NCI-H460 (cell line): ENCODE results near the gene SERPINI1. TPM values are rescaled to one million over a fixed set of nuclear protein-coding genes. Genes with fewer than 3 reads are reported as not detected.
"Not testable (repeated sequence)": the region's sequence is repeated elsewhere in the genome, so short reads cannot be mapped to it uniquely, and the experiment has no call there.

Source experiments
- DNase-seq: peaks from one replicate; pipeline ENCODE4 v3.0.0-alpha.2; 2016; ENCODE audit warnings: low read depth; ENCODE audit errors: extremely low read depth
- total RNA-seq: library from RNA; depleted of rRNA; stranded (reverse); fragments of >200 nt; shearing (Covaris generic); gene quantifications from 2 replicates; pipeline ENCODE4 v1.2.3, GENCODE V29; 2014

SERPINI1 gene
- total RNA-seq, 1 experiment from 2014 or later = 1.5 TPM

- DNase-seq = no peak
These were observed 50.3 kb downstream of the SERPINI1 start for GRCh38 chr3:167785790-167786189.

DNA sequence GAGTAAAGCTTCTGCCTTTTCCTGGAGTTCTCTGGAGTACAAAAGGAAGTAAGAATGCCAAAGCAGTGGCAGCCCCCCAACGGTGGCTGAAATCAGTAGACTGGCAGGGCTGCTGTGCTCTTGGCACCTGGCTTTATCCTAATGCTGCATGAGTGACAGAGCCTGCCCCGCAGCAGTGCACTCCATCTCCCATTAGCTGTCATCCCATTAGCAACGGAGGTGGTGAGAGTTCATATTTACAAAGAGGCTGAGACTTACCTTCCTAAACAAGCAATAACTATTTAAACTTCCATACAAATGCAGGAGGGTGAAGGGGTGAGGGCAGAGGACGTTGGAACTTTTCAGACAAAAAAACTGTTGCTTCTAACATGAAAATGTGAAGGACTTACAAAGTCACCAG is 51.9 kb downstream of the SERPINI1 start:
- DNase-seq = no peak

DNA sequence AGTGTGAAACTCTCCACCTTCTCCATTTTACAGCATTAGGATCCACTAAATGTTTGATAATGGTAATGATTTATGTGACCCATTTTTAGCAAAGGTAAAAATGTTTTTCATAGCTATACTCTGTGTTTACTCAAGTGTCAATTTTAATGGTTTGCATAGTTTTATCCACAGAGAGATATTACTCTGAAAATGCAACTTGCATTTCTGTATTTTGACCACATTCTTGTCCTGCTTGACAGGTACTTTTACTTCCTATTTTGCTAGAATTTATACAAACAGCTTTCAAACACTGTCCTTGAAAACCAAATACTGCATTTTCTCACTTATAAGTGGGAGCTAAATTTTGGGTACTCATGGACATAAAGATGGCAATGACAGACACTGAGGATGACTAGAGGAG is 62.9 kb downstream of the SERPINI1 start:
- DNase-seq = no peak

- no peak for DNase-seq
These were observed 73.4 kb downstream of the SERPINI1 start for GRCh38 chr3:167808910-167809309.

- DNase-seq = no peak
These were observed 74.7 kb downstream of the SERPINI1 start for GRCh38 chr3:167810236-167810635.

DNA sequence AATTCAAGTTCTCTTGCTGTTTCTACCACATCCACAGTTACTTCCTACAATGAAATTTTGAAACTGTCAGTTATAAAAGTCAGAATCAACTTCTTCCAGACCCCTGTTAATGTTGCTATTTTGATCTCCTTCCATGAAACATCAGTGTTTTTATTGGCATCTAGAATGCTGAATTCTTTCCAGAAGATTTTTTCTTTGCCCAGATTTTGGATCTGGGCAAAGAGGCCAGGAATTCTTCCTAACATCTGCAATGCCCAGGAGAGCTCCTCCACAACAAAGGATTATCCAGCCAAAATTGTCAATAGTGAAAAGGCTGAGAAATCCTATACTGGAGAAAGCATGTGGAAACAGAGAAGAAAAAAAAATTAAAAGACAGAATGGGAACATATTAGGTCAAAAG is 75.5 kb downstream of the SERPINI1 start:
- DNase-seq = no peak

DNA sequence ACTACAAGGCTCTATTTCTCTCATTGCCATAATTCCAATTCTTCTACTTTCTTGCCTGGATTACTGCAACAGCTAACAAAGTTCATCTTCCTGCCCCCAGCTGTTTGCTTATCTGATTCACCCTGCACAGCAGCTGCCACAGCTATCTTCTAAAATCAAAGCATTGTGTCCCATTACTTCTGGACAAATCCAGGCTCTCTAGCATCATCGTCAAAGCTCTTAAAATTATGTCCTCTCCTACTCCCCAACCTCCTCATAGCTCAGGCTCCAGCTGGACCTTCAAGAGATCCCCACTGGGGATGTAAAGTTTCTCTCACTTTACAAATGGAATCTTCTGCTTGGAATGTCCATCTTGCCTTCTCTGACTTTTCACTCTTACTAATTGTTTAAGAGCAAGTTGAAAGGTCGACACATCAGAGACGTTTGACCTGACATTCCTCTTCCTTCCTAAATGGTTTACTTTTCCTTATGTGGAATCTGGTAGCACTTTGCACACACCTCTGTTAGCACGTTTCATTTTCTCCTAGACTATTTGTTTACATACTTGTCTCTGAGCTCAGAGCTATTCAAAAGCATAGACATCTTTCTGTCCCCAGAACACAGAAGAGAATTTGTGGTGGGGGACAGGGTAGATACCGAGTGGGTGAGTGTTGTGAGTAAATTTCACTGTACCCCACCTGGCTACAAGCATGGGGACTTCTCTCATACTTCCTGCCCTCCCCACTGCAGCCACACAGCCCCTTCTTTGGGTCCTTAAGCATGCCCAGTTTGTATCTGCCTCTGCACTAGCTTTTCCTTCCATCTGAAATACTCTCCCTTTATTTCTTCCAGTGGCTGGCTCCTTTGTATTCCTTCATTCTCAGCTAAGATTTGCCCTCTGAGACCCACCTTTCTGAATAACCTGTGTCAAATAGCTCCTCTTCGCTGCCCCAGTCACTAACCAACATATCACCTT is 77.9 kb downstream of the SERPINI1 start:
- no peak for DNase-seq

DNA sequence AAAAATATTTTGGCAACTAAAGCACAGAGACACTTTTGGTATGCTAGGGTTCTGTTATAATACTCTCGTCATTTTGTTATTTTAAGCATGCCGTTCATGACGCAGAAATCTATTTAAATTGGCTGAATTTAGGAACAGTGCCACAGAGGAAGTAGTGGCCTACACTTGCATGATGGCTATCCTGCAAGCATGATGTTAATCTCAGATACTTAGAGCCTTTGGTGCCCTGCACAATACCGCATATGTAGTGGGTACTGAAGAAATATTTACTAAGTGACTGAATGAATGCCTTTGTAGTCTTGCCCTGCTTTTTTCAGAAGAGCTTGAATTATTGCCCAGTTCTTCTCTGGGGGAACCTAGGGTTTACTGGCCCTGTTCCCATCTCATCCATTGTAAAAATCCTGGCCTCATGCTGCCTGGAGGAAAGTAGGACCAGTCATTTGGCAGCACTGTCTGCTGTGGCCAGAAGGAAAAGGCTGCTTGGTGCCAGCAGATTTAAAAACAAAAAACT is 79.0 kb downstream of the SERPINI1 start:
- DNase-seq = no peak

- DNase-seq = no peak
These were observed 81.4 kb downstream of the SERPINI1 start for GRCh38 chr3:167816953-167817352.

GRCh38 chr3:167820102-167820865 is 84.8 kb downstream of the SERPINI1 start:
- no peak for DNase-seq

DNA sequence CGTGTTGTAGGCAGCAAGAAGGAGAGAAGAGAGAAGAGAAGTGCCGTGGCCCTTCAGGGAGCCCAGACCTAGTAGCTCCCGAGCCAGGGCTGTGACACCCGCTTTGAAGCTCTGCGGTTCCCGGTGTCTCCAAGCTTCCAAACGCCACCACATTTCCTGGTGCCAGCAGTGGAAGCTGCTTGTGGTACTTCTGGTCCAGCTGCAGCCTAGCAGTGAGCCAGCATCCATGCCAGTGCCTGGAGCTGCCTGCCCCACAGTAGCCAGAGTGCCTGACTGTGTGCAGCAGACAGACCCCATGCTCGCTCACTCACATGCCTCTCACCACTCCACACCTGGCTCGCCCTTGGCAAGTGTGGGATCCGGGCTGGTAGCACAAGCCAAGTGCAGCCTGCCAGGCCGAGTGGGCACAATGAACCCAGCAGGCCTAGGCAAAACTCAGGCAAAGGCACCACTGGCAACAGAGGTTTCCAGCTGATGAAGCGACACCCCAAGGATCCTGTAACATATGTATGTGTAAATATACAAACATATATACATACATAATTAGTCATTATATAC is 85.8 kb downstream of the SERPINI1 start:
- DNase-seq = no peak

DNA sequence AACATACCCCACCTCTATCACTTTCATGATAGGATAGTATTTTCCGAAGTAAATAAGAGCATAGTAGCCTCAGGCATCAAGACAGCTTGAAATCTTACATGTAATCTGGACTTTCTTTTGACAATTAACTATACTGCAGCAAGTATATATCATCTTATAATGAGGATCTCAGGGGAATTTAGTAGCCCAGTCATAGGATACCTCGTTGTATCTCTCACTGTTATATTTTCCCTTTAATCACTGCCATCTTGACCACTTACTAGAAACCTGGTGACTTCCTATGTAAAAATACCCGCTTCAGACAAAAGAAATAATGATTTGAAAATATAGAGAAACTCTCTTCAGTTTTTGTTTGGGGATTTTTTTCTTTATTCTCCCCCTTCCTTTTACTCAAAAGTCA is 88.2 kb downstream of the SERPINI1 start:
- no peak for DNase-seq

- not testable (repeated sequence) for DNase-seq
These were observed 92.1 kb downstream of the SERPINI1 start for GRCh38 chr3:167827588-167827987.

DNA sequence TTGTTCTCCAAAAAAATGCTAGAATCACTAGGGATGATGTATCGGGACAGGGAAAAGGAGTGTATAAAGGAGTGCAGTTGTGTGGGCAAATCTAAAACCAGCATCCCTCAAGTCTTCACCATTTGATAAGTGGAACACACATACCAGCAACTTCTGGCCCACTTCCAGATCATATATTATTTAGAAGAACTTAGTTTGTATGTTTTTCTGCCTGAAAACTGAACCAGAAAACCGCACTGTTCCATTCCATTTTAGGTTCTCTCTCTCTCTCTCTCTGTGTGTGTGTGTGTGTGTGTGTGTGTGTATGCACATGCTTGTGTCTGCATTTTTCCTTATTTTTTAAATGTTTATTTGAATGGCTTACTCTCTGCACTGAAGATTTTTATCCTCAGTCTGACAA is 93.5 kb downstream of the SERPINI1 start:
- DNase-seq = no peak

GRCh38 chr3:167830007-167830406 is 94.5 kb downstream of the SERPINI1 start:
- DNase-seq = no peak

GRCh38 chr3:167835359-167835758 is 99.8 kb downstream of the SERPINI1 start:
- DNase-seq = no peak

GRCh38 chr3:167835953-167836352 is 100.4 kb downstream of the SERPINI1 start:
- no peak for DNase-seq

DNA sequence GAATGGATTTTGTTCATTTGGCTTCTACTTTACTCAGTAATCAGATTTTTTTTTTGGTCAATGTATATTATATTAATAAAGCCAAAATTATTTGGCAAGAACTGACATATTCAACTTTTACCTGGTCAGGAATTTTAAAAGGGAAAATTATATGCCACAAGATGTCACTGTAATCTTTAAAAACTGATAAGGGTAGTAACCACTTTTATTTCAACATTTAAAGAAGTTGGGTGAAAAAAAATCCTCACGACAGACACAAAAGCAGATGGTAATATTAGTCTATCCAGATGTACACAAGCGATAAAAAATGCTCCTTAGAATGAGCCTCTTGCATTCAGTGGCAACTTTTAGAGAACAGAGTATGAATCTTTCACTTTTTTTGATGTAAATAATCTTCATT is 101.9 kb downstream of the SERPINI1 start:
- DNase-seq = no peak

DNA sequence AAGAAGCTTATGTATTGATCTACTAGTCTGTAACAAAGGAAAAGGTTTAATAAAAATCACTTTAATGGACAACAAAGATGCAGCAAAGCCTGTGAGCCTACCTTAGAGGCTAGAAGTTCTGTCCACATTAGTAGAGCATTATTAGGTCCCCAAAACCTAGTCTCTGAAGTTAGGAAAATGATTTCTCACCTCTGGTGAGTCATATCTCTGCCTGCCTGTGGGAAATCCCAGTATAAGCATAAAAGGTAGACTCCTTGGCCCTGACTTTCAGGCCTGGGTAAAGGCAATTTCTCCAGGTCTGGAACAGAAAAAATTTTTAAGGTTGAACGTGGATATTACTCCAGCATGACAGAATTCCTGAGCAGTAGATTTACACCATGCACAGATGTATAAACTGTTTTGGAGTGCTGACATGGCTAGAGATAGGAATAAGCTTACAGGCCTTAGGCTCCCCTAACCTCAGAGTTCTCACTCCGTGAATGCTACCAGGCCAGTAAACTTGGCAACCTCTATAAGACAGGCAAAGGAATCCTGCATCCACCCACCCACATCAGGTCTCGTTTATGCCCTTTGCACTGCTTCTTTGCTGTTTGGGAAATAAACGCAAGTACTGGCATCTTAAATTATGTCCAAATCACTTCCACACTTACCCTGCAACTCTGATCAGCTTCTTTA is 104.1 kb downstream of the SERPINI1 start:
- DNase-seq = no peak

- DNase-seq = no peak
These were observed 104.7 kb downstream of the SERPINI1 start for GRCh38 chr3:167840247-167840646.

DNA sequence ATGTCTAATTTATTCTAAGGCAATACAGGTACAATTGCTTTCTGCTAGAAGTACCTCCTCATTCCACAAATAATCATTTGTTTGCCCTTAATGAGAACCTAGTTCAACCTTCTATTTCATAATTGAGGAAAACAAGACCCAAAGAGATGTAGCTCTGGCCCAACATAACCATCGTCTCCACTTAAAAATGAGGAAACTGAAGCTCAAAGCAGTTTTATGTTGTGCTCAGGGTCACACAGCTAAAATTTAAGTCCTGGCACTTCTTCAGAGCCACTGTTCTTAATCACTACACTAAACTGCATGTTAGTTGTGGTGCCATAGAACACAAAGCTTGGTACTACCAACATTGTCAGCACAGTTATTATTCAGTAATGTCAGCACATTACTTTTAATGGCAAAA is 108.0 kb downstream of the SERPINI1 start:
- DNase-seq = no peak
